Measurements from ENCODE around the gene WNT9A. TPM values are rescaled to one million over a fixed set of nuclear protein-coding genes. Genes with fewer than 3 reads are reported as not detected.

The WNT9A gene
- total and polyA plus RNA-seq, 2 donors from 2014 or later = 0.58 to 3.1 TPM

DNA sequence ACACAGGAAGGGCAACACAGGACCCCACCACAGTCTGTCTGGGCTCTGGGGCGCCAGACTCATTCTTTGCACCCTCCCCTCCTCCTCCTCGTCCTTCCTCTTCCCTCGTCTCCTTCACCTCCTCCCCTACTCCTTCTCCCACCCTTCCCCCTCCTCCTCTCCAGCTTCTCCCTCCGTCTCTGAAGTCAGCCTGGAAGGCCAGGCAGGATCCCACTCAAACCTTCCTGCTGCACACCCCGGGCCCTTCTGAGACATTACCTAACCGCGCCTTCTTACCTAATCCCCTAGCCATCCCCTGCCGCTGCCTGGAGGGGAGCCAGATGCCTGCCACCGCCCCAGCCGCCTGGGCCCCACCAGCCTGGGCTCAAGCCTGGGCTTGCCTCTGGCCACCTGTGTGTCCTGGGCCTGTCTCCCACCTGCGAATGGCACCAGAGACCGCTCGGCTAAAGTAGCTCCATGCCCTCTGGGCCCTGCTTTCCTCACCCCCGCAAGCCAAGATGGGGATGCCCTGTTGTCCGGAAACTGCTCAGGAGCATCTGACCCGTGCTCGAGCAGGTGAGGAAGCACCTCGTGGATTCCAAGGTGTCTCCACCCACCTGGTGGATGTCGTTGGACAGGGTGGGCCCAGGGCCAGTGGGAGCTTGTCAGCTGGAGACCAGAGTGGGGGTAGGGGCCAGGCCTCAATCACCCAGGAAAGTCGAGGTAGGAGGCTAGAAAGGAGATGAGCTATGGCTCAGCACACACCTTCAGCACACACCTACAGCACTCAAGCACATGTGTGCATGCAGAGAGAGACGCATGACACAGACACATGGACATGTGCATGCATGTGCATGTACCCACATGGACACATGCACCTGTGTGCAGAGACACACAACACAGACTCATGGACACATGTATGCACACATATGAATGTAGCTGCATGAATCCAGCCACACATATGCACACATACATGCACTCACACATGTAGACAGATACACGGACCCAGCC is 31.9 kb downstream of the WNT9A start:
- peaks cover 0 to 4% (median 0%) of the 10 kb centered on the region in 3 donors for H3K4me1 ChIP-seq (ENCODE audit: control insufficient read depth in 2 of 3, insufficient read depth in 2 of 3, low read depth in 1 of 3, low read length in 3 of 3)
- H3K4me3 ChIP-seq (ENCODE audit: low read length in 3 of 3) = no peak overlapping the region
- FAIRE-seq = no peak
- TF ChIP-seq, protein P1, sequence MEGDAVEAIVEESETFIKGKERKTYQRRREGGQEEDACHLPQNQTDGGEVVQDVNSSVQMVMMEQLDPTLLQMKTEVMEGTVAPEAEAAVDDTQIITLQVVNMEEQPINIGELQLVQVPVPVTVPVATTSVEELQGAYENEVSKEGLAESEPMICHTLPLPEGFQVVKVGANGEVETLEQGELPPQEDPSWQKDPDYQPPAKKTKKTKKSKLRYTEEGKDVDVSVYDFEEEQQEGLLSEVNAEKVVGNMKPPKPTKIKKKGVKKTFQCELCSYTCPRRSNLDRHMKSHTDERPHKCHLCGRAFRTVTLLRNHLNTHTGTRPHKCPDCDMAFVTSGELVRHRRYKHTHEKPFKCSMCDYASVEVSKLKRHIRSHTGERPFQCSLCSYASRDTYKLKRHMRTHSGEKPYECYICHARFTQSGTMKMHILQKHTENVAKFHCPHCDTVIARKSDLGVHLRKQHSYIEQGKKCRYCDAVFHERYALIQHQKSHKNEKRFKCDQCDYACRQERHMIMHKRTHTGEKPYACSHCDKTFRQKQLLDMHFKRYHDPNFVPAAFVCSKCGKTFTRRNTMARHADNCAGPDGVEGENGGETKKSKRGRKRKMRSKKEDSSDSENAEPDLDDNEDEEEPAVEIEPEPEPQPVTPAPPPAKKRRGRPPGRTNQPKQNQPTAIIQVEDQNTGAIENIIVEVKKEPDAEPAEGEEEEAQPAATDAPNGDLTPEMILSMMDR (IDR thresholded peaks at IDR 0.05; ENCODE audit: borderline replicate concordance, extremely low read depth, insufficient read depth) = no peak
- no peaks in the 10 kb centered on the region for H3K27me3 ChIP-seq (ENCODE audit: control insufficient read depth, insufficient read depth, low read length)
- no peaks in the 10 kb centered on the region for H3K9me3 ChIP-seq (ENCODE audit: control insufficient read depth in 2 of 3, insufficient read depth in 1 of 3, low read length in 3 of 3)
- DNase-seq = peak in 1 of 5 donors; percentile 58
- intact Hi-C loops (cut with DNase I) = no loop called here
- H3K36me3 ChIP-seq (ENCODE audit: control insufficient read depth in 2 of 3, insufficient read depth in 3 of 3, low read length in 3 of 3) = no peaks in the 10 kb centered on the region
- no peak overlapping the region for H3K9ac ChIP-seq (ENCODE audit: low read length in 3 of 3)
- H3K27ac ChIP-seq (ENCODE audit: low read depth in 2 of 2, low read length in 2 of 2) = no peak overlapping the region

DNA sequence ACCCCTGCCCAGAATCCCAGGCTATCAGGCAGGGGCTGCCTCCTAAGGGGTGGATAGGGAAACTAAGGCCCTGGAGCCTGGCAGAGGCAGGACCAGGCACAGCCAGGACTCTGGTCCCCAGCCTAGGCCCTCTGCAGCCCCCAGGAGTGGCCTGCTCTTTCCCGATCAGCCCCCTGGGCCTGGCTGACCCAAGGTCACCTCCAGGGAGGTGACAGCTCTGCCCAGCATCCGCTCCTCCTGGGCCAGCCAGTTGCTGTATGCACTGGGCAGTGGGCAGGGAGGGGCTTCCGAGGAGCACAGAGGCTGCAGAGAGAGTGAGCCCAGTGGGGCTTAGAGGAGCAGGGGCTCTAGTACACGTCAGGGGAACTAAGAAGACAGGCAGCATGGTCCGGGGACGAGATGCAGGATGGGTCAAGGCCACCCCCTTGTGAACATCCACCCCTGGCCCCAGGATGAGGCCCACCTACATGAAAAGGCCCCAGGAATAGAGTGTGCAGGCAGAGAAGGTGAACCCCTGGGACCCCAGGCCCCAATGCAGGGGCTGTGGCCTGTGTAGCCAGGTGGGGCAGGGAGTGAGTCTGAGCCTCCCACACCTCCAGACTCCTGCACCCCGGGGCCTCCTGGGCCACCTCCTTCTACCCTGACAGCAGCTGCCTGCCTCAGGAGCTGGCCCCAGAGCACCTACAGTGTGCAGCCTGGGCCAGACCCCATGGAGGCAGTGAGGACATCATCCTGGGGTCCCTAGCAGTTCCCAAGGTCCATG is 32.8 kb downstream of the WNT9A start:
- TF ChIP-seq, protein P1 (IDR thresholded peaks at IDR 0.05; ENCODE audit: borderline replicate concordance, extremely low read depth, insufficient read depth) = no peak
- Histone ChIP-seq H3K4me1 (ENCODE audit: control insufficient read depth in 2 of 3, insufficient read depth in 2 of 3, low read depth in 1 of 3, low read length in 3 of 3) (peaks cover 0 to 4% (median 0%) of the 10 kb centered on the region in 3 donors), H3K27ac (ENCODE audit: low read depth in 2 of 2, low read length in 2 of 2) (no peak overlapping the region), H3K9me3 (ENCODE audit: control insufficient read depth in 2 of 3, insufficient read depth in 1 of 3, low read length in 3 of 3) (no peaks in the 10 kb centered on the region), H3K36me3 (ENCODE audit: control insufficient read depth in 2 of 3, insufficient read depth in 3 of 3, low read length in 3 of 3) (no peaks in the 10 kb centered on the region), H3K27me3 (ENCODE audit: control insufficient read depth, insufficient read depth, low read length) (no peaks in the 10 kb centered on the region), H3K4me3 (ENCODE audit: low read length in 3 of 3) (no peak overlapping the region), H3K9ac (ENCODE audit: low read length in 3 of 3) (no peak overlapping the region)
- FAIRE-seq (no peak), DNase-seq (peak in 1 of 5 donors; percentile 65)
- intact Hi-C loops (cut with DNase I) = no loop called here

DNA sequence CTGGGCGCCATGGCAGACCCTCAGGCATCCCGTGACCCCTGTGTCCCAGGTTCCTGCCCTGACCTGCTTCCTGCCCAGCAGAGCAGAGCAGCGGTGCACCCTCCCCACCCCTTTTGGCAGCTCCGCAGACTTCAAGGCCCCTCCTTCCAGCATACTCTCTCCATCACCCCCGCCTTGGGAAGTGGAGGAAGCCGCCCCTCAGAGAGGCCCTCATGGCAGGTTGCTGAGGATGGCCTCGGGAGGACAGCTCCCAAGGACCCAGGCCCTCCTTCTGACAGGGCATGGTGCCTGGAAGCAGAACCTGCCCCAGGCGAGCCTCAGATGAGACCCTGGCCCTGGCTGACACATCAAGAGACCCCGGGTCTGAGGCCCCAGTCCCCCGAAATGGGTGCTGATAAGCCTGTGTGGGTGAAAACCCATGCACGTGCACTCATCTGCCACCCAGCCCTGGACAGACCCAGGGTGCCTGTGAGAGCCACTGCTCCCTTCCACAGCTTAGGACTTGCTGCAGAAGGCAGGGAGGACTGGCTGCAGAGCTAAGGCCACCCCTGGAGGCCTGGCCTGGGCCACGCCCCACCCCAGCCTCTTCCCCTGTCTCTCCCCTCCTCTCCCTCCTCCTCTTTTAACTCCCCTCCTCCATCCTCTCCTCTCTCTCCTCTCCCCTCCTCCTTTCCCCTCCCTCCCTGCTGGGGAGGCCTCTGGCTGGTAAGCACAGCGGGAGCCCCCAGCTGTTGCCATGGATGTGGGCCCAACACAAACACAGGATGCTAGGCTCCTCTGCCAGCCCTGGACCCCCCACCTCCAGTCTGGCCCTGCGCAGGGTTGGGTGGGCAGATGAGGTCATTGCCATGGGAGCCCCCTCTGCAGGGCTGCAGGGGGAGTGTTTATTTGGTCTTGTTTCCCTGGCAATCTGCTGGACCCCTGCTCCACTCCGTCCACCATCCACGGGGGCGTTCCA is 33.7 kb downstream of the WNT9A start:
- Histone ChIP-seq H3K4me3 (ENCODE audit: low read length in 3 of 3) (no peak overlapping the region), H3K36me3 (ENCODE audit: control insufficient read depth in 2 of 3, insufficient read depth in 3 of 3, low read length in 3 of 3) (no peaks in the 10 kb centered on the region), H3K27me3 (ENCODE audit: control insufficient read depth, insufficient read depth, low read length) (no peaks in the 10 kb centered on the region), H3K9ac (ENCODE audit: low read length in 3 of 3) (no peak overlapping the region), H3K27ac (ENCODE audit: low read depth in 2 of 2, low read length in 2 of 2) (no peak overlapping the region), H3K4me1 (ENCODE audit: control insufficient read depth in 2 of 3, insufficient read depth in 2 of 3, low read depth in 1 of 3, low read length in 3 of 3) (peaks cover 0 to 4% (median 0%) of the 10 kb centered on the region in 3 donors), H3K9me3 (ENCODE audit: control insufficient read depth in 2 of 3, insufficient read depth in 1 of 3, low read length in 3 of 3) (no peaks in the 10 kb centered on the region)
- FAIRE-seq = no peak
- TF ChIP-seq, protein P1 (IDR thresholded peaks at IDR 0.05; ENCODE audit: borderline replicate concordance, extremely low read depth, insufficient read depth) = no peak
- intact Hi-C loops (cut with DNase I) = no loop called here
- DNase-seq = peak; percentile 58 to 92 (median 87)

Data from kidney (tissue), 14 donors.